ENCODE measurements around the gene WDR20.
A peak's percentile ranks its signal among the peaks of the same experiment; 100 is the strongest.

WDR20 gene

DNA sequence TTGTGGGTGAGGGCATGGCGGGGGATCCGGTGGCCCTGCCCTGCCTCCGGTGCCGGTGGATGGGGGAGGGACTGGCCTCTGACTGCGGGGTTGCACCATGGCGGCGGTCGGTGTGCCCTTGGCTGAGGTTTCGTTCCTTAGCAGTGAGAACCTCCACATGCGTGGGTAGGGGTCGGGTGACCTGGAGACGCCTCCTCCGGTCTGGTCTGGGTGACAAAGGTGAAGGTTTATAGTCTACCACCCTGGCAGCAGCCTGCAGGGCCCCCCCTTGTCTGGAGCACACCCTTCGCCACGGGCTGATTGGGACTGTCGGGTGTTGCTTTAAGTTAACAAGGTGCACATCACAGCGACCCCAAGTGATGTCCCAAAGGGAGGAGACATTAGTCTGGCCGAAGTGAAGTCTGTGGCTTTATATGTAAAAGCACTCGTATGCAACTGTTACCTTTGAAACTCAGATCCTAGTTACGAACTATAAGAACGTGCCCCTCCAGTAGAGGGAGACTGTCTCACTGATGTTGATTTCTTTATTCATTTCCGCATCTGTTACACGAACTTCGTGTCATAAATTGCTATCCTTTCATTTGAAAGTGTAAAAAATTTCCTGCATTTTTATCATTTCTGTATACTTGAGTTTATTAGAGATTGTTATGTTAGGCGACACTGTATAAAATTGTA is 74.4 kb downstream of the WDR20 start:
- Histone ChIP-seq H3K27me3 (ENCODE audit: control insufficient read depth, insufficient read depth, low read length) (no peaks in the 10 kb centered on the region), H3K9ac (ENCODE audit: low read depth, low read length) (no peak overlapping the region)

DNA sequence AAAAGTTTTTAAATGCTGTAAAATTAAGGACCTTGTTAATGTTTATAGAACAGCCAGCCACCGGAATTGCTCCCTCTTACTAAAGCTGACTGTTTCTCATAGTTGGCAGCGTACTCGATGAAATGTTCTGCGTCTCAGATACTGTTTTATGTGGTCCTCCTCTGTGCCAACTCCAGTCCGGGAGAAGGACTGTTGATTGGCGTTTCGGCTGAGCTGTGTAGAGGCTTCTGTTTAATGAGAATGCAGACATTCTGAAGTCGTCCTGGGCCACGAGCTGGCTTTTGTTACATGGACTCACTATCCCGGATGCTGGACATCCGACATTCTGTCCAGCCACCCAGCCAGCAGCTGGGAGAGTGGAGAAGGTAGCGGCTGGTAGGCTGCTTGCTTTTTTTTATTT is 75.4 kb downstream of the WDR20 start:
- Histone ChIP-seq H3K9ac (ENCODE audit: low read depth, low read length) (no peak overlapping the region), H3K4me1 (ENCODE audit: control insufficient read depth, insufficient read depth, low read length) (peaks cover 6% of the 10 kb centered on the region), H3K9me3 (ENCODE audit: control insufficient read depth, insufficient read depth, low read length) (no peaks in the 10 kb centered on the region), H3K27me3 (ENCODE audit: control insufficient read depth, insufficient read depth, low read length) (no peaks in the 10 kb centered on the region), H3K4me3 (ENCODE audit: low read depth, low read length) (no peak overlapping the region), H3K36me3 (ENCODE audit: control insufficient read depth, insufficient read depth, low read length) (peaks cover 8% of the 10 kb centered on the region)

More for the DNA sequence above, 74.4 kb downstream of the WDR20 start:
- Histone ChIP-seq H3K9me3 (ENCODE audit: control insufficient read depth, insufficient read depth, low read length) (no peaks in the 10 kb centered on the region), H3K4me1 (ENCODE audit: control insufficient read depth, insufficient read depth, low read length) (peaks cover 7% of the 10 kb centered on the region), H3K36me3 (ENCODE audit: control insufficient read depth, insufficient read depth, low read length) (peaks cover 8% of the 10 kb centered on the region), H3K4me3 (ENCODE audit: low read depth, low read length) (no peak overlapping the region)

DNA sequence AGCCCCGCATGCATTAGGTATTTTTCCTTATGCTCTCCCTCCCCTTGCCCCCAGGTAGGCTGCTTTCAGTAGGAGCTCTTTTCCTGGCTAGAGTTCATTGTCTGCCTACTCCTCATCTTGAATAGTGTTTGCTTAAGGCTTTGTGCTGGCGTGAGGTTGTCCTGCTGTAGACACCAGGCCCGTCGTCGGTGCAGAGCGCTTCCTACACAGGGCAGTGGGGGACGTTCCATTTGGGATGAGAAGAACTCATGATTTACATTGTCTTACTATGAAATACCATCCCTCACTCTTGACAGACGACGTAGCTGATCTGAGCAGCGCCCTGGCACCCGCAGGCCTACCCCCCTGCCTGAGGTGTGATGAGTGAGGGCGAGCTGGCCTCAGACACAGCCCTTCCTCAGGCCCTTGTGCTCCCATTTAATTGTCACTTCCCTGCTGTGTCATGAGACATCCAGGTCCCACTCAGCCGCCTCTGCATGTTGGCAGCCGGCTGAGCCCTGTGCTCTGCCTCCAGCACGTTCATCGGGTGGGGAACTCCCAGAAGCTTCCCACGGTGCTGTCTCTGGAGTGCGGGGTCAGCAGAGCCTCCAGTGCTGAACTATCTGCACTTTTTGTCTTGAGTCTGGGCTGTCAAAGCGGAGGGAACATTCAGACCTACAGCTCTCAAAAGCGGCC is 76.0 kb downstream of the WDR20 start:
- H3K4me3 ChIP-seq (ENCODE audit: low read depth, low read length), result no peak overlapping the region
- H3K4me1 ChIP-seq (ENCODE audit: control insufficient read depth, insufficient read depth, low read length), result peaks cover 4% of the 10 kb centered on the region
- no peaks in the 10 kb centered on the region for H3K27me3 ChIP-seq (ENCODE audit: control insufficient read depth, insufficient read depth, low read length)
- H3K9me3 ChIP-seq (ENCODE audit: control insufficient read depth, insufficient read depth, low read length), result no peaks in the 10 kb centered on the region
- peak overlapping the region; percentile 24 for H3K9ac ChIP-seq (ENCODE audit: low read depth, low read length)
- H3K36me3 ChIP-seq (ENCODE audit: control insufficient read depth, insufficient read depth, low read length), result peaks cover 8% of the 10 kb centered on the region

DNA sequence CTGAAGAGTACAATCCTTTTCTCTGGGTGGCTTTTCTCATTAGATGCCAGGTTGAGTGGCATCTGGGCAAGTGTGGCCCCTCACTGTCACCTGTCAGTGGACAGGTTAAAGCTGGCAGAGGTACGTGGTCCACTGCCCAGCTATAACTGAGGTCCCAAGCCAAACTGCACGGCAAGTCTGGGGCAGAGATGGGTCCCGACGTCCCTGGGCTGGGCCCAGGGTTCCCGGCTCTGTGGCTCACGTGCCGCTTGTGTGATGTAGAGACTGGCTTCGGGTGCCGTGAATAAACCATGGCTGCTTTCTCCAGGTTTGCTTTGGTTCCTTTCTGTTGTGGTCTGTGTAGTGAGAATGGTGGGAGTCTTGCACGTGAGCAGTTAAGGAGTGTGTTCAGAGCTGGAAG is 77.7 kb downstream of the WDR20 start:
- H3K4me1 ChIP-seq (ENCODE audit: control insufficient read depth, insufficient read depth, low read length), result peaks cover 6% of the 10 kb centered on the region
- no peaks in the 10 kb centered on the region for H3K27me3 ChIP-seq (ENCODE audit: control insufficient read depth, insufficient read depth, low read length)
- no peak overlapping the region for H3K9ac ChIP-seq (ENCODE audit: low read depth, low read length)
- no peaks in the 10 kb centered on the region for H3K9me3 ChIP-seq (ENCODE audit: control insufficient read depth, insufficient read depth, low read length)
- peaks cover 6% of the 10 kb centered on the region for H3K36me3 ChIP-seq (ENCODE audit: control insufficient read depth, insufficient read depth, low read length)
- no peak overlapping the region for H3K4me3 ChIP-seq (ENCODE audit: low read depth, low read length)

DNA sequence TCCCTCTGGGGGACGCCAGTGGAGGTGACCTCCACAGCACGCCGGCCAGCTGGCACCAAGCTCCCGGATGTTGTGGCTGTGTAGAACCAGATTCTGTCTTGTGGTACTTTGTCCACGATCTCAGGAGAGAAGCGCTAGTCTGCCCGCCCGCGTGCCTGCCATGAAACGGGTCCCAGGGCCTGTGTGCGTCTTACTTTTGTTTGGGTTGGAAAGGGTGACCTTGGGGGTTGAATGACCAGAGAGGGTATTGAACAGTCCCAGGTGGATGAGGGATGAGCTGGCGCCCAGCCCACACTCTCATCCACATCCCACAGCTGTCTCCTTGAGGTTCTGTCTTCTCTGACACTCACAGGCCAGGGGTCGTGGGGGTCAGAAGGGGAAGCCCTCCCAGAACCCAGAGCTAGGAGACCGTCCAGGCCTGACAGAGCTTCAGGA is 78.3 kb downstream of the WDR20 start:
- H3K4me1 ChIP-seq (ENCODE audit: control insufficient read depth, insufficient read depth, low read length), result peaks cover 7% of the 10 kb centered on the region
- H3K9me3 ChIP-seq (ENCODE audit: control insufficient read depth, insufficient read depth, low read length), result no peaks in the 10 kb centered on the region
- no peaks in the 10 kb centered on the region for H3K27me3 ChIP-seq (ENCODE audit: control insufficient read depth, insufficient read depth, low read length)
- H3K9ac ChIP-seq (ENCODE audit: low read depth, low read length), result no peak overlapping the region
- H3K36me3 ChIP-seq (ENCODE audit: control insufficient read depth, insufficient read depth, low read length), result peaks cover 6% of the 10 kb centered on the region
- no peak overlapping the region for H3K4me3 ChIP-seq (ENCODE audit: low read depth, low read length)

DNA sequence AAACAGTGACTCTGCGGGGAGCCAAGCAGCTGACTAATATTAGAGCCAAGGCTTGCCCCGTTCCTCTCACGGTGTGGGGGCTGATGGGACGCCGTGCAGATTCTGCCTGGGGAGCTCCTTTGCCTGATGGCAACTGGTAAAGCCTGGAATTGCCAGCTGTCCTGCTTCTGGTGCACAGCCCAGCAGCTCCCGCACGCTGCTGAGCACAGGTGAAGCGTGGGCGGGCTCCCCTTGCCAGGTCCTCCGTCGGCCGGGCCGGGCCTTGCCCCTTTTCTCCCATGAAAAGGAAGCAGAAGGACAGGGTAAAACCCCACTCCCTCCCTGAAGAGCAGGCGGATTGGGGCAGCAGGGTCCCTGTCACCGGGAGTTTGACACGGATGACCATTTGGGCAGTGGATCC is 79.0 kb downstream of the WDR20 start:
- Histone ChIP-seq H3K4me3 (ENCODE audit: low read depth, low read length) (no peak overlapping the region), H3K9me3 (ENCODE audit: control insufficient read depth, insufficient read depth, low read length) (no peaks in the 10 kb centered on the region), H3K36me3 (ENCODE audit: control insufficient read depth, insufficient read depth, low read length) (peaks cover 6% of the 10 kb centered on the region), H3K9ac (ENCODE audit: low read depth, low read length) (no peak overlapping the region), H3K4me1 (ENCODE audit: control insufficient read depth, insufficient read depth, low read length) (peaks cover 7% of the 10 kb centered on the region), H3K27me3 (ENCODE audit: control insufficient read depth, insufficient read depth, low read length) (no peaks in the 10 kb centered on the region)

DNA sequence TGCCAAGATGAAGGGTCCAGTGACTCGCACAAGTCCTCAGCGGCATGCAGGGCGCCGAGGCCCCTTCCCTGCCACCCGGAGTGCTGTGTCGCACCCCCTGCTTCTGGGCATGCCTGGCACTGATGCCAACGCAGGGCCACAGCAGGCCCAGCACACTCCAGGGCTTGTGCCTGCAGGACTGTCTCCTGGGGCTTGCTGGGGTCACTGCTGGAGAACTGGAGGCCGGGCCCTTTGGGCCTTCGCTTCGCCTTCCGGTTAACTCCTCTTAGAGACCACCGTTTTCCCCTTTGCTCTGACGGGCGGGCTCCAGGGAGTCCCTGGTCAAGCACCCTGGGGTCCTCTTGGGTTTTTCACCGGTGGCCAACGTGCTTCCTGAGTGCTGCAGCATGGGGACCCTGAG is 79.6 kb downstream of the WDR20 start:
- H3K9me3 ChIP-seq (ENCODE audit: control insufficient read depth, insufficient read depth, low read length), result no peaks in the 10 kb centered on the region
- H3K36me3 ChIP-seq (ENCODE audit: control insufficient read depth, insufficient read depth, low read length), result peaks cover 6% of the 10 kb centered on the region
- H3K4me1 ChIP-seq (ENCODE audit: control insufficient read depth, insufficient read depth, low read length), result peaks cover 7% of the 10 kb centered on the region
- no peak overlapping the region for H3K4me3 ChIP-seq (ENCODE audit: low read depth, low read length)
- no peak overlapping the region for H3K9ac ChIP-seq (ENCODE audit: low read depth, low read length)
- H3K27me3 ChIP-seq (ENCODE audit: control insufficient read depth, insufficient read depth, low read length), result no peaks in the 10 kb centered on the region

DNA sequence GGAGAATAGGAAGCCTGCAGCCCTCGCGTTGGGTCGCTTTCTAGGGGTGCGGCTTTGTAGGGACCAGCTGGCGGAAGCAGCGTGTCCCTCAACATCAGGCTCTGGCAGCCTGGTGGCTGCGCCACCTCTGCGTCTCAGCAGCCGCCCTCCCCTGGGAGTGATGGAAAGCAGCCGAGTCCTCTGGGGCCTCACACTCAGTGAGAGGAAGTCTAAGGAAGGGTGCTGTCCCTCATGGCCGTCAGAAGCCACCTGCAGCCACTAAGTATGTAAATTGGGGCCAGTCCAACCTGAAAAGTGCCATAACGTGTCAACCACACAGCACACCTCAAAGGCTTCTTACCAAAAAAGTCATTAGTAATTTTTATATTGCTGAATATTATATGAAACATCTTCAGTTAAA is 80.3 kb downstream of the WDR20 start:
- H3K27me3 ChIP-seq (ENCODE audit: control insufficient read depth, insufficient read depth, low read length), result no peaks in the 10 kb centered on the region
- peaks cover 7% of the 10 kb centered on the region for H3K4me1 ChIP-seq (ENCODE audit: control insufficient read depth, insufficient read depth, low read length)
- H3K9ac ChIP-seq (ENCODE audit: low read depth, low read length), result no peak overlapping the region
- H3K36me3 ChIP-seq (ENCODE audit: control insufficient read depth, insufficient read depth, low read length), result peaks cover 6% of the 10 kb centered on the region
- H3K9me3 ChIP-seq (ENCODE audit: control insufficient read depth, insufficient read depth, low read length), result no peaks in the 10 kb centered on the region
- H3K4me3 ChIP-seq (ENCODE audit: low read depth, low read length), result no peak overlapping the region

DNA sequence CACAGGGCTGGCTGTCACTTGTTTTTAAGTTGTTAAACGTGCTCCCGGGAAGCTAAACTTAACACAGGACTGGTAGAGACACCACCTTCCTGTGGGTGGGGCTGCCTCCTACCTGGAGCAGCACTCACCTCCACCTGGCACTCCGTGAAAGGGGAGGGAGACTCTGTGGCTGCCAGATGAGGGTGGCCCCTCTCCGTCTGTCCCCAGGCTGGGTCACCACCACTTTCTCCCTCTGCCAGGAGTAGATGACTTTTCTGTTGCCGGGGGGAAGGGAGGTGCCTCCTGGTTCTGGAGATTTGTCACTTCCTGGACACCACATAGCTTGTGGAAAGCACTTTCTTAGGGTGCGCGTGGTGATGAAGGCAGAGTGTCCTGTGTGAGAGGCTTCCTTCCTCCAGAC is 81.3 kb downstream of the WDR20 start:
- Histone ChIP-seq H3K27me3 (ENCODE audit: control insufficient read depth, insufficient read depth, low read length) (no peaks in the 10 kb centered on the region), H3K9me3 (ENCODE audit: control insufficient read depth, insufficient read depth, low read length) (no peaks in the 10 kb centered on the region), H3K4me1 (ENCODE audit: control insufficient read depth, insufficient read depth, low read length) (peaks cover 7% of the 10 kb centered on the region), H3K36me3 (ENCODE audit: control insufficient read depth, insufficient read depth, low read length) (peaks cover 3% of the 10 kb centered on the region), H3K4me3 (ENCODE audit: low read depth, low read length) (no peak overlapping the region), H3K9ac (ENCODE audit: low read depth, low read length) (no peak overlapping the region)

DNA sequence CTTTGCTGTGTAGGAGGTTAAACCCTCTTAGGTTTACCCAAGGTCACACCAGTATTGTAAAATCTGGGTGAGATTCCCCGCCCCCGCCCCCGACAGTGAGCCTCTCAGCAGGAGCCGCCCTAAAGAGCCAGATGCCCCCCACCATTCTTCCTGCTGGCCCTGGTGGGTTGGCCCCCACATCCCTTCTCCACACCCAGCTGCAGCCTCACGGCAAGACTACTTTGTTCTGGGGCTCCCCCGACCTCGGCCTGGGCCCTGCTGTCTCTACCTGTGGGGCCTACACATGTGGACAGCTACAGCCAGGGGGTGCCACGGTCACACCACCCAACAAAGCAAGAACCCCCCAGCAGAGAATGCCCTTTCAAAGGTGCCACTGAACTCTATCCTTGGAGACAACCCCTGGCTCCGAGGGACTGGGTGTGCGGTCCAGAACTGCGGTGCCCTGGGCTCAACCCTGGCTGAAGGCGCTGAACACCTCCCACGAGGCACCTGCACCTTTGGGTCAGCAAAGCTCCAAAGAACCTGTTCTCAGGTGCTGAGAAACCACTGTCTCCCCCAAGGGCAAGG is 82.4 kb downstream of the WDR20 start:
- no peaks in the 10 kb centered on the region for H3K27me3 ChIP-seq (ENCODE audit: control insufficient read depth, insufficient read depth, low read length)
- no peak overlapping the region for H3K9ac ChIP-seq (ENCODE audit: low read depth, low read length)
- peaks cover 5% of the 10 kb centered on the region for H3K36me3 ChIP-seq (ENCODE audit: control insufficient read depth, insufficient read depth, low read length)
- peaks cover 7% of the 10 kb centered on the region for H3K4me1 ChIP-seq (ENCODE audit: control insufficient read depth, insufficient read depth, low read length)
- no peak overlapping the region for H3K4me3 ChIP-seq (ENCODE audit: low read depth, low read length)
- no peaks in the 10 kb centered on the region for H3K9me3 ChIP-seq (ENCODE audit: control insufficient read depth, insufficient read depth, low read length)

DNA sequence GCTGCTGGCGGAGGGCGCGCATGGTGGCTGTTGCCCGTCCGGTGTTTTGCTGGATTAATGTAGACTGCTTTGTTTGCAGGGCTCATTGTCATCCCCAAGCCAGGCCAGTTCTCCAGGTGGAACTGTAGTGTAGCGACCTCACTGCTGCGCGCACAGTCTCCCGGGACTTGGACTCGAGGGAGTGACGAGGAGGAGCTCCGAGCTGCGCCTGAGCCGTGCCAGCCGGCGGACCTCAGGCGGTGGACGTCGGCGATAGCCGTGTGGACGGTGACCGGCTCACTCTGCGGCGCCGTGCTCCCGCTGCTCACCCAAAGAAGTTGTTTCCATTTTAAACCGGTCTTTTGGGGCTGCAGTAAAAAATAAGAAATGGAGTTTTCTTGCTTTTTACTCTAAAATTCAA is 83.1 kb downstream of the WDR20 start:
- peaks cover 2% of the 10 kb centered on the region for H3K36me3 ChIP-seq (ENCODE audit: control insufficient read depth, insufficient read depth, low read length)
- H3K4me3 ChIP-seq (ENCODE audit: low read depth, low read length), result no peak overlapping the region
- H3K9ac ChIP-seq (ENCODE audit: low read depth, low read length), result no peak overlapping the region
- no peaks in the 10 kb centered on the region for H3K9me3 ChIP-seq (ENCODE audit: control insufficient read depth, insufficient read depth, low read length)
- H3K27me3 ChIP-seq (ENCODE audit: control insufficient read depth, insufficient read depth, low read length), result no peaks in the 10 kb centered on the region
- peaks cover 7% of the 10 kb centered on the region for H3K4me1 ChIP-seq (ENCODE audit: control insufficient read depth, insufficient read depth, low read length)

DNA sequence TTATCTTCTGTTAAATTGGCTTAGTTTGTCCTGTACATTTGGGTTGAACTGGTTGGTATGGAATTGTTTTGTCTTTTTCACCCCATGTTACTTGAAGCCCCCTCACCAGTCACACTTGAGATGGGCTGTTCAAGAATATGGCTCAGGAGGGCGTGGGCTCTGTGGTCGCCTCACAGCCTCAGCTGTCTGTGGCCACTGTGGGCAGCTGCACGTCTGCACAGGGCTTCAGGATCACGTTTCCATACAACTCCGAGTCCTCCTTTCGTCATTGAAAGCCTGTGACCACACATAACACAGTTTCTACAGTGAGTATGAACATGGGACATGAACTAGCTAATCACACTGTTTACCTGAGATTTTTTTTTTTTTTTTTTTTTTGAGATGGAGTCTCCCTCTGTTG is 84.0 kb downstream of the WDR20 start:
- H3K4me1 ChIP-seq (ENCODE audit: control insufficient read depth, insufficient read depth, low read length), result peaks cover 7% of the 10 kb centered on the region

More for the DNA sequence above, 84.0 kb downstream of the WDR20 start:
- Histone ChIP-seq H3K9ac (ENCODE audit: low read depth, low read length) (no peak overlapping the region), H3K27me3 (ENCODE audit: control insufficient read depth, insufficient read depth, low read length) (no peaks in the 10 kb centered on the region), H3K4me3 (ENCODE audit: low read depth, low read length) (no peak overlapping the region), H3K36me3 (ENCODE audit: control insufficient read depth, insufficient read depth, low read length) (peaks cover 2% of the 10 kb centered on the region), H3K9me3 (ENCODE audit: control insufficient read depth, insufficient read depth, low read length) (no peaks in the 10 kb centered on the region)
